Endothelial cell of umbilical vein (primary cell): ENCODE results near the gene C2CD3. TPM values are rescaled to one million over a fixed set of nuclear protein-coding genes. Genes with fewer than 3 reads are reported as not detected.

ENCODE experiments used
- BruUV-seq: library from RNA; stranded (reverse); fragments of 400-500 nt; replicated peaks from 2 replicates; lab custom pipeline; 2021; lab: Mats Ljungman, UMichigan
- CTCF ChIA-PET: fragments of 300-600, 350-600 bp; sonication (Branson Sonifier 250); formaldehyde crosslinking; loops from one replicate; lab custom pipeline; 2021; ENCODE audit warnings: antibody characterized with exemption, inconsistent platforms; lab: Charles Lee
- POLR2A ChIA-PET: fragments of 300-600, 350-600 bp; sonication (Branson Sonifier 250); formaldehyde crosslinking; loops from one replicate; lab custom pipeline; 2021; ENCODE audit warnings: antibody characterized with exemption, inconsistent platforms; lab: Charles Lee
- DNase-seq: peaks from one replicate; pipeline ENCODE4 v3.0.0-alpha.2; 2011; ENCODE audit warnings: low read depth, low spot score
- FAIRE-seq: peaks from 2 replicates; lab custom pipeline; 2011; peaks lifted over from hg19 to GRCh38; lab: Jason Lieb, UNC
- H2AFZ ChIP-seq: 2 replicates; pipeline ENCODE4 v1.6.0; 2012; ENCODE audit warnings: low read depth, low read length, control low read depth, inconsistent platforms
- H3K27ac ChIP-seq: 2 replicates; pipeline ENCODE4 v1.5.1; 2011; ENCODE audit warnings: low read depth, mild to moderate bottlenecking, control low read depth, low read length, moderate library complexity; ENCODE audit not compliant: insufficient read depth
- H3K27me3 ChIP-seq, 2 experiments: 2 replicates each; pipeline versions ENCODE4 v1.6.0 to v1.6.1; 2011; ENCODE audit warnings: low read length in 2 of 2, mixed read lengths in 1 of 2; ENCODE audit not compliant: control insufficient read depth in 2 of 2, insufficient read depth in 2 of 2
- H3K36me3 ChIP-seq, 2 experiments: 2 replicates in 1 of 2; 3 replicates in 1 of 2; pipeline ENCODE4 v1.5.1; 2011; ENCODE audit warnings: low read length in 2 of 2, mild to moderate bottlenecking in 1 of 2, moderate library complexity in 1 of 2; ENCODE audit not compliant: control insufficient read depth in 2 of 2, insufficient read depth in 2 of 2; ENCODE audit errors: extremely low read depth in 1 of 2
- H3K4me1 ChIP-seq: 3 replicates; pipeline ENCODE4 v1.5.1; 2011; ENCODE audit warnings: mild to moderate bottlenecking, low read length; ENCODE audit not compliant: control insufficient read depth, insufficient read depth; ENCODE audit errors: extremely low read depth
- H3K4me2 ChIP-seq: 2 replicates; pipeline ENCODE4 v1.6.1; 2011; ENCODE audit warnings: low read length, control low read depth, mixed read lengths; ENCODE audit not compliant: insufficient read depth
- H3K4me3 ChIP-seq, 3 experiments: fragments of 200-600 bp in 1 of 3; sonication (generic), shearing (Covaris generic) in 1 of 3; replicated peaks in 1 of 3; 2 replicates each; pipeline ENCODE4 v1.5.1; 2011 to 2016; ENCODE audit warnings: control low read depth in 3 of 3, low read length in 3 of 3, mild to moderate bottlenecking in 2 of 3, inconsistent platforms in 1 of 3, low read depth in 1 of 3, moderate library complexity in 1 of 3; ENCODE audit not compliant: insufficient read depth in 1 of 3
- H3K79me2 ChIP-seq: 2 replicates; pipeline ENCODE4 v1.6.0; 2012; ENCODE audit warnings: low read length, inconsistent platforms; ENCODE audit not compliant: control insufficient read depth, insufficient read depth
- H3K9ac ChIP-seq: replicated peaks from 2 replicates; pipeline ENCODE3; 2011; ENCODE audit warnings: low read length, control low read depth; ENCODE audit not compliant: insufficient read depth; ENCODE audit errors: extremely low read depth
- H3K9me1 ChIP-seq: replicated peaks from 3 replicates; pipeline ENCODE4 v1.6.0; 2011; ENCODE audit warnings: mild to moderate bottlenecking, low read length; ENCODE audit not compliant: control insufficient read depth, insufficient read depth; ENCODE audit errors: extremely low read depth
- H3K9me3 ChIP-seq: replicated peaks from 2 replicates; pipeline ENCODE4 v1.5.1; 2012; ENCODE audit warnings: low read length, inconsistent platforms; ENCODE audit not compliant: control insufficient read depth, insufficient read depth
- H4K20me1 ChIP-seq: replicated peaks from 2 replicates; pipeline ENCODE3; 2011; ENCODE audit warnings: mild to moderate bottlenecking, low read length; ENCODE audit not compliant: control insufficient read depth, insufficient read depth; ENCODE audit errors: extremely low read depth
- EZH2 ChIP-seq: IDR thresholded peaks from 2 replicates; pipeline ENCODE4 v1.6.1; 2012; ENCODE audit warnings: borderline replicate concordance, low read depth, mild to moderate bottlenecking, moderate library complexity, low read length, inconsistent platforms; ENCODE audit not compliant: severe bottlenecking
- FOS ChIP-seq: IDR thresholded peaks from 2 replicates; pipeline ENCODE4 v1.6.1; 2011; ENCODE audit warnings: mild to moderate bottlenecking, low read length, moderate library complexity, borderline replicate concordance; ENCODE audit not compliant: insufficient read depth
- GATA2 ChIP-seq: IDR thresholded peaks from 2 replicates; pipeline ENCODE4 v1.7.0; 2011; ENCODE audit warnings: low read depth, mild to moderate bottlenecking, moderate library complexity, mixed read lengths, low read length; ENCODE audit not compliant: insufficient read length, insufficient read depth
- MYC ChIP-seq: IDR thresholded peaks from one replicate; pipeline ENCODE4 v1.6.1; 2011; ENCODE audit warnings: mild to moderate bottlenecking, low read depth, low read length
- POLR2A ChIP-seq: IDR thresholded peaks from 2 replicates; pipeline ENCODE4 v1.6.1; 2012; ENCODE audit warnings: low read depth, mild to moderate bottlenecking, control low read depth, low read length
- POLR2AphosphoS5 ChIP-seq: IDR thresholded peaks from 2 replicates; pipeline ENCODE4 v1.6.1; 2012; ENCODE audit warnings: low read depth, mild to moderate bottlenecking, control low read depth, low read length, moderate library complexity; ENCODE audit not compliant: insufficient read depth
- dilution Hi-C: fragments of 300-500 bp; cut with MboI; formaldehyde crosslinking; loops from one replicate; pipeline ENCODE4 v1.15.0; 2019; ENCODE audit warnings: low sequenced_read_pairs; ENCODE audit not compliant: extremely low pct_ligation_motif_present
- intact Hi-C: fragments of 100-400 bp; cut with micrococcal nuclease; formaldehyde crosslinking; loops from one replicate; pipeline ENCODE4 v1.10.0; 2022
- polyA plus RNA-seq, 4 experiments: library from polyadenylated mRNA; depleted of rRNA in 3 of 4; stranded (reverse) in 3 of 4; unstranded in 1 of 4; fragments of >200 nt; gene quantifications; 2 replicates each; pipeline versions ENCODE4 v1.2.1 to v1.2.3, GENCODE V29; 2011 to 2012; ENCODE audit warnings: missing spikeins in 1 of 4
- total RNA-seq: library from RNA; stranded (reverse); gene quantifications from 2 replicates; pipeline ENCODE4 v1.2.3, GENCODE V29; 2021
- TF ChIP-seq, protein P1 (sequence below): IDR thresholded peaks from 2 replicates; pipeline ENCODE4 v1.6.1; 2011; ENCODE audit not compliant: insufficient read depth, insufficient read length
- TF ChIP-seq, protein P2 (sequence below), 2 donors: IDR thresholded peaks; 1 replicate in 1 of 2; 2 replicates in 1 of 2; pipeline ENCODE4 v1.5.1; 2011; ENCODE audit warnings: low read length in 2 of 2, mild to moderate bottlenecking in 2 of 2, moderate library complexity in 2 of 2, control low read depth in 1 of 2, inconsistent platforms in 1 of 2, low read depth in 1 of 2; ENCODE audit not compliant: insufficient read depth in 1 of 2; ENCODE audit errors: extremely low read depth in 1 of 2

The C2CD3 gene
- total and polyA plus RNA-seq, 2 donors (not counting 3 experiments of a cell fraction or from before 2014, with no cell fraction given): 12.9 to 36.6 TPM

- Histone ChIP-seq H3K27ac (no peak overlapping the region), H3K36me3 (peaks cover 15 to 17% of the 10 kb centered on the region in 2 experiments), H3K9ac (no peak overlapping the region), H3K4me3 (no peak overlapping the region), H3K9me3 (no peaks in the 10 kb centered on the region), H3K4me1 (no peaks in the 10 kb centered on the region), H3K27me3 (no peaks in the 10 kb centered on the region), H4K20me1 (no peaks in the 10 kb centered on the region), H2AFZ (no peak overlapping the region), H3K4me2 (no peak overlapping the region), H3K79me2 (no peaks in the 10 kb centered on the region), H3K9me1 (no peaks in the 10 kb centered on the region)
- dilution Hi-C loops: no loop called here
- DNase-seq (no peak), FAIRE-seq (no peak)
- CTCF ChIA-PET: no interaction called here
- no TSS peak for BruUV-seq
- intact Hi-C loops: loop anchor here (10.0 kb wide), 1 partner anchor 126 kb away; no protein-coding TSS in a partner anchor
- POLR2A ChIA-PET: no interaction called here
- TF ChIP-seq, protein P1, sequence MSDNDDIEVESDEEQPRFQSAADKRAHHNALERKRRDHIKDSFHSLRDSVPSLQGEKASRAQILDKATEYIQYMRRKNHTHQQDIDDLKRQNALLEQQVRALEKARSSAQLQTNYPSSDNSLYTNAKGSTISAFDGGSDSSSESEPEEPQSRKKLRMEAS: no peak
- no peak for TF ChIP-seq POLR2AphosphoS5
- TF ChIP-seq POLR2A: no peak
- no peak for TF ChIP-seq FOS
- TF ChIP-seq, protein P2, sequence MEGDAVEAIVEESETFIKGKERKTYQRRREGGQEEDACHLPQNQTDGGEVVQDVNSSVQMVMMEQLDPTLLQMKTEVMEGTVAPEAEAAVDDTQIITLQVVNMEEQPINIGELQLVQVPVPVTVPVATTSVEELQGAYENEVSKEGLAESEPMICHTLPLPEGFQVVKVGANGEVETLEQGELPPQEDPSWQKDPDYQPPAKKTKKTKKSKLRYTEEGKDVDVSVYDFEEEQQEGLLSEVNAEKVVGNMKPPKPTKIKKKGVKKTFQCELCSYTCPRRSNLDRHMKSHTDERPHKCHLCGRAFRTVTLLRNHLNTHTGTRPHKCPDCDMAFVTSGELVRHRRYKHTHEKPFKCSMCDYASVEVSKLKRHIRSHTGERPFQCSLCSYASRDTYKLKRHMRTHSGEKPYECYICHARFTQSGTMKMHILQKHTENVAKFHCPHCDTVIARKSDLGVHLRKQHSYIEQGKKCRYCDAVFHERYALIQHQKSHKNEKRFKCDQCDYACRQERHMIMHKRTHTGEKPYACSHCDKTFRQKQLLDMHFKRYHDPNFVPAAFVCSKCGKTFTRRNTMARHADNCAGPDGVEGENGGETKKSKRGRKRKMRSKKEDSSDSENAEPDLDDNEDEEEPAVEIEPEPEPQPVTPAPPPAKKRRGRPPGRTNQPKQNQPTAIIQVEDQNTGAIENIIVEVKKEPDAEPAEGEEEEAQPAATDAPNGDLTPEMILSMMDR (IDR thresholded peaks at IDR 0.05; ENCODE audit: extremely low read depth in 1 of 2, insufficient read depth in 1 of 2, low read depth in 1 of 2, low read length in 2 of 2): no peak
- TF ChIP-seq MYC: no peak
- no peak for TF ChIP-seq GATA2
- no peak for TF ChIP-seq EZH2
Observed at GRCh38 chr11:74090701-74091100, 80.1 kb downstream of the C2CD3 start.
